Right renal pelvis (tissue), 4 donors: ENCODE results near the gene SLC2A4RG. TPM values are rescaled to one million over a fixed set of nuclear protein-coding genes. Genes with fewer than 3 reads are reported as not detected.
A peak's percentile ranks its signal among the peaks of the same experiment; 100 is the strongest.

Experiments used
- DNase-seq, 4 donors: peaks; one replicate each; pipeline ENCODE4 v3.0.0-alpha.2; 2013; ENCODE audit warnings: low read depth in 4 of 4, low spot score in 3 of 4, missing footprints in 1 of 4
- polyA plus RNA-seq, 4 donors: library from polyadenylated mRNA; unstranded; fragments of 120-200 nt; gene quantifications; one replicate each; pipeline ENCODE4 v1.2.1, GENCODE V29; 2013; ENCODE audit not compliant: insufficient read length in 4 of 4

SLC2A4RG gene
- polyA plus RNA-seq, 4 donors: 75.7 to 142 (median 80.1) TPM

DNA sequence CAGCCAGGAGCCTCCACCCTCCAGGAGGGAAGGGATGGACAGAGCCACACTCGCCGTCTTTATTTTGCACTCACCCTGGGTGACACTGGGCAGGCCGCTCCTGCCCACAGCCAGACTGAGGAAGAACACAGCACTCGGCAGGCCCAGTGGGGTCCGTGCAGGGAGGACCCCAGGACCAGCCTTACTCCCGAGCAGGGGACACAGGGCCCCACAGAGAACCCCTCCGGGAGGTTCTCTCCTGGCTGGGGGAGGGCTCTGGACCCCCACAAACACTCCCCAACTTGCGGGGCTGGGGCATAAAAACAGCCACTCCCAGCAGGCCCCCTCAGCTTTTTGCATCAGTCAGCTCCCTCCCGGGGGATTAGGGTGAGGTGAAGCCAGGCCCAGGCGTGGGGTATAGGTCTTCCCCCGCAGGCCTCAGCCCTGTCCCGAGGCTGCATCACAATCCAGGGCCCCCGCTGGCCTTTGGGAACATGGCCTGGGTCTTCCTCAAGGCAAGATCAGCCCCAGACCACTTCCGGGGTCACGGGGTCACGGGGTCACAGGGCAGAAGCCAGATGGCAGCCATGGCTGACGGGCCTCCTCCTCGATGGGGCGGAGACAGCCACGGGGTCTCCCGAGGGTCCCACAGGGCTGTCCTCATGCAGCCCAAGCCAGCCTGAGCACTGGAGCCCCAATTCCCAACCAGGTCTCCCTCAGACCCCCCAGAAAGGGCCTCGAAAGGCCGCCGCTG, 39.9 kb upstream of the SLC2A4RG start:
- no peak for DNase-seq

DNA sequence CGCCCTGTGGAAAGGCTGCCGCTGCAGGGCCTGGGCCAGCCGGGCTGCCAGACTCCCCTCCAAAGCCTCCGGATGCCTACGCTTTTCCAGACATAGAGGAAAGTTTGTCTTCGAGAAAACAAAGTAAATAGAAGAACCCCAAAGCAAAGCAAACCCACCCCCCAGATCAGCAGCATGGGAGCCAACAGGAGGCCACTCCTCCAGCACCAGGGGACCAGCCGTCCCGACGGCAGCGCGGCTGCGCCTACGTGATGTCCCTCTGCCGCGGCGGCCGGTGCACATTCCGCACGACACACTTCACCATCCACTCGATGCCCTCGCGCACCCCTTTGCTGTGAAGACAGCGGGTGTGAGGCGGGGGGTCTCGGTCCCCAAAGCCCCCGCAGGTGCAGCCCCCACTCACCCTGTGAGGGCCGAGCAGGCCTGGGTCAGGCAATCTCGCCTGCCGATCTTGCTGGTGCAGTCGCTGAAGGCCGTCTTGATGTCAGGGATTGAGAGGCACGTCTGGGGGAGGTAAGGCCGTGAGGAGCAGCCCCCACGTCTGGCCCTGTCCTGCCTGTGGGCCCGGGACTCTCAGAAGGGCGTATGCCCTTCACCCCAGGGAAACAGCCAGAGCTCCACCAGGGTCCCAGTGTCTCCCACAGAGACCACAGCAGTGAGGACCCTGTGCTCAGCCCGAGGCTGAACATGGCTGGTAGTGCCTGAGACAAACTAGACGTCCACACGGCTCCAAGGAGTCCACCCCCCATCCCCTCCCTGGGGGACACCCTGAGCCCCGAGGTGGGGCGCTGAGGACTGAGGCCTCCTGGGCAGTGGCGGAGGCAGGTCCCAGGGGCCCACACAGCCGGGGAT, 39.2 kb upstream of the SLC2A4RG start:
- no peak for DNase-seq

DNA sequence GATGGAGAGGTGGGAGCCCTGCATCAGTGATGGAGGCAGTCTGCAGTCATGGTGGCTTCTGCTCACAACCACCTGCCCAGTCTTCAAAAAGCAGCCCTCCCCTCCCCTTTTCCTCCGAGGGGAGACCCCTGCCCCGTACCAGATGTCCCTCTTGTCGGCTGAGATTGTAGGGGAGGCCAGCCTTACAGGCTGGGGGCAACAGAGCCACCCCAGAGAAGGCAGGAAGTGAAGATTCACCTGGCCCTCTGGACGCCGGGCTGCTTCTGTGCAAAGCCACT, 38.6 kb upstream of the SLC2A4RG start:
- DNase-seq: no peak

DNA sequence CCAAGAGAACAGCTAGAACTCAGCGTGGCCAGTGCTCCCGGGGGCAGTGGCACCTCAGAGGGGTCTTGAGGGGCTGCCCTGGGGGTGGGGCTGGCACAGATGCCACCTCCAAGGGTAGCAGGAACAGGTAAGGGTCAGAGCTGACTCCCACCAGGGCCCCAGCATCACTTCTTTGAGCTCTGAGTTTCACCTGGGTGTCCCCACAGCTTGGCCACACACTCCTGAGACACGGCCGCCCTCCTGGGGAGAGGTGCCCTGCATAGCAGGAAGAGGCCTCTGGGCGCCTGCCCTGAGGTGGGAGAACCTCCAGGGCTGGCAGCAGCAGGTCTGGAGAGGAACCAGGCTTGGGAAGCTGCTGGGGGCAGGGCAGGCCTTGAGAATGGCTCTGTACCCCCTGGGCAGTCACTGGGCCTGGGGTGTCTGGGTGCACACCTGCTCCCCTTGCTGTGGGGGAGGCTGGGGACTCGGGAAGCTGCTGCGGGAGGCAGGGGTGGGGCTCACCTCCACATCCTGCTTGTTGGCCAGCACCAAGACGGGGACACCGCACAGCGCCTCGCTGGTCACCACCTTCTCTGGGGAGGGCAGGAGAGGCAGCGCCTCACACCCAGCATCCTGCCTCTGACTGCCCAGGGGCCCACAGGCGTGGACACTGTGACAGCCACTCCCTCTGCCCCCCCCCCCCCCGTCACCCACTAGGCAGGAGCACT, 38.1 kb upstream of the SLC2A4RG start:
- DNase-seq: no peak

DNA sequence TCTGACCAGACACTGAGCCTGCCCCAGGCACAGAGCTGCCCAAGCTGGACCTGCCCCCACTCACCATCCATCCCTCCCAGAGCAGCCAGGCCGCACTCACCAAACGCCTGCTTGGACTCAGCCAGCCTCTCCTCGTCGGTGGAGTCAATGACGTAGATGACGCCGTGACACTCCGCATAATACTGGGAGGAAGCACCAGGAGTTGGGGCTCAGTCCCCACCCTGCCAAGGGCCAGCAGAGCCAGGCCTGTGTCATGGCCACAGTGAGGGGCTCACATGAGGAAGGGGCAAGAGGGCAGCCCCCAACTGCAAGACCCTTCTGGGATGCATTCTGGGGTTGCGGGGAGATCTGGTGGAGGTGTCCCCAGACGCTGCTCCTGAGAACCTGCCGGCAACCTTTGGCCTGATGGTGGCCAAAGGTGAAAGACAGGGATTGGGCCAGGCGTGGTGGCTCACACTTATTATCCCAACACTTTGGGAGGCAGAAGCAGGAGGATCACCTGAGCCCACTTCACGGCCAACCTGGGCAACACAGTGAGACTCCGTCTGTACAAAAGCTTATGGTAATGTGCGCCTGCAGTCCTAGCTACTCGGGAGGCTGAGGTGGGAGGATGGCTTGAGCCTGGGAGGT, 37.4 kb upstream of the SLC2A4RG start:
- no peak for DNase-seq

DNA sequence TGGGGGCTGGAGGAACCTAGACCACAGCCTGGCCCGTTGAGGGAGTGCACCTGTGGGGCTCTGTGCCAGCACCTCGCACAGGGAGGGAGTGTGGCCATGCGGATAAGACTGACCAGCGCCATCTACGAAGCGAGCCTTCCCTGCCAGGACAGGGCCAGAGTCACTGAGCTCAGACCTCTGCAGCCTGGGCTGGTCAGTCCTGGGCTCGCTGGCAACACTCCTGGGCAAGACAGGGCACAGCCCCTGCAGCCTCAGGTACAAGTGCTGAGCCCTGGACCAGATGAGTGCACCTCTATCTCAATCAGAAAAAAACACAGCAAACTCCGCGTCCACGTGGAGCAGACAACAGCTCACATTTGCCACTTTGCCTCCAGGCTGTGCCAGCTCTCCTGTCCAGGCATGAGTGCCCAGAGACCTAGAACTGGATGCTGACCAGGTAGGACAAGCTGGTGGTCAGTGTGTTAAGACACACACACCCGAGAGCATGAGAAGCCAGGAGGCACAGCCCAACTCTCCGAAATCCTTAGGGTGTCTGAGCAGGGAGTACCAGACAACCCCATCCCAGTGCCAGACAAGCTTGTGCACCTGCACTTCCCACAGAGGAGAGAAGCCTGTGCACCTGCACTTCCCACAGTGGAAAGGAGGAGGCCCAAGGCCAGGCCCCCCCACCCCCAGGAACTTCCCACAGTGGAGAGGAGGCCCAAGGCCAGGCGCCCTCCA, 36.7 kb upstream of the SLC2A4RG start:
- DNase-seq: no peak

DNA sequence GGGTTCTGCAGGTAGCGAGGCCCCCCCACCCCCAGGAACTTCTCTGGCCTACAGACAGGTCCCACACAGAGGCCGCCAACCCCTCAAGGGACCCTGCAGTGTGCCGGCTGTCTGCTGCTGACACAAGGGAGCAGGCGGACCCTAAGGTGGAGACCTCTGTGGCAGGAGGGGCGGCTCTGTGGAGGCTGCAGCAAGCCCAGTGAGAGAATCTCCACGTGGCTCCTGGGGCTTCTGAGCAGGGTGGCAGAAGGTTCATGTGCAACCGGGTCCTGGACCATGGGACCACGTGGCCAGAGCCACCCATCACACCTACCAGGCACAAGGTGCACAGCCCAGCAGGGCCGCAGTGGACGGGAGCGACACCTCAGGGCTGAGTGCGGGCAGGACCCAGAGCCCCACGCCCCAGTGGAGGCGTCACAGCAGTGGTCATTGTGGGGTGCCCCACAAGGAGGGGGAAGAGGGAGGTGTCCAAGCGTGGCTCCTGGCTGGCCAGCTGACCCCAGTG, 36.1 kb upstream of the SLC2A4RG start:
- no peak for DNase-seq

DNA sequence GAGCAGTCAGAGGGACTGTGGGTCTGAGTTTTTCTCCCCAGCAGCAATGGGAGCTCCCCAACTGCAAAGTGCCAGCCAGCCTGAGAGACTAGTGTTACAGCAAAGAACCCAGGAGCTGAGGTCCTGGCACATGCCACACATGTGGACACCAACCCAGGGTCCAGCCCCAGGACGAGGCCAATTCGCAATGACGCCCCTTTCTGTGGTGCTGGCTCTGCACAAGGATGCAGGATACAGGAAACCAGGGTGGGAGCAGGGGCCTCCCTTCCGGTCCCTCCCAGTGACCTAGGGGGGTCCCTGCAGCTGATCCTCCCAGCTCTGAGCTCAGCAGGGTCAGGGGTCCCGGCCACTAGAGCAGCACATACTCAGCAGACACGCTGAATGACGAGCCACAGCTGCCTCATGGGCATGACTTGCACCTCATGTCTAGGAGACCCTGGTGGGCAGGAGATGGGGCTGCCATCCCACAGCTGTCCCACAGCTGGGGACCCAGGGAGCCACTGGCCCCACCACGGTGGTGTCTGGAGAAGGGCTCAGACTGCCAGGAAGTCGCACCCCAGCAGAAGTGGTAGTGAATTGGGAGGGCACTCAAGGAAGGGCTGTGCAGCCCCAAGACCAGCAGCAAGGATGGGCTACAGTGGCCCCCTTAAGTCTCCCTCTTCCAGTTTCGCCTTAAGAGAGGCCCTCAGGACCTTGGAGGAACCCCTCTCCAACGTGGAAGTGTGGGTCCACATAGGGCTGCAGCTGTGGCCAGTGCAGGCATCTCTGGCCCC, 35.4 kb upstream of the SLC2A4RG start:
- DNase-seq: no peak

DNA sequence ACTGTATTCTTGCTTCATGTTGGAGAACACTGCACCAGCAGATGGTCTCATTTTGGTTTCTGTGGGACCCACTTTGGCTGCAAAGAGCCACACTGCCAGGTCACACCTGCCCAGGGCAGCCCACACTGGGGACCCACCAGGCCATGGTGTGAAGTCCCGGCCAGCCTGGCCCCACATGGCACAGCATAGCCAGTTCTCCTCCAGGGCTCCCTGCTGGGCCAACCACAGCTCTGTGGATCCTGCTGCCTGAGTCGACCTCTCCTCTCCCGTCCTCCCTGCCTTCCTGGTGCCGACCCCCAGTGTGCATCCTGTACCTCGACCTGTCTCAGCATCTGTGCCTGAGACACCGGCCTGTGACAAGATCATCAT, 34.8 kb upstream of the SLC2A4RG start:
- DNase-seq: no peak

DNA sequence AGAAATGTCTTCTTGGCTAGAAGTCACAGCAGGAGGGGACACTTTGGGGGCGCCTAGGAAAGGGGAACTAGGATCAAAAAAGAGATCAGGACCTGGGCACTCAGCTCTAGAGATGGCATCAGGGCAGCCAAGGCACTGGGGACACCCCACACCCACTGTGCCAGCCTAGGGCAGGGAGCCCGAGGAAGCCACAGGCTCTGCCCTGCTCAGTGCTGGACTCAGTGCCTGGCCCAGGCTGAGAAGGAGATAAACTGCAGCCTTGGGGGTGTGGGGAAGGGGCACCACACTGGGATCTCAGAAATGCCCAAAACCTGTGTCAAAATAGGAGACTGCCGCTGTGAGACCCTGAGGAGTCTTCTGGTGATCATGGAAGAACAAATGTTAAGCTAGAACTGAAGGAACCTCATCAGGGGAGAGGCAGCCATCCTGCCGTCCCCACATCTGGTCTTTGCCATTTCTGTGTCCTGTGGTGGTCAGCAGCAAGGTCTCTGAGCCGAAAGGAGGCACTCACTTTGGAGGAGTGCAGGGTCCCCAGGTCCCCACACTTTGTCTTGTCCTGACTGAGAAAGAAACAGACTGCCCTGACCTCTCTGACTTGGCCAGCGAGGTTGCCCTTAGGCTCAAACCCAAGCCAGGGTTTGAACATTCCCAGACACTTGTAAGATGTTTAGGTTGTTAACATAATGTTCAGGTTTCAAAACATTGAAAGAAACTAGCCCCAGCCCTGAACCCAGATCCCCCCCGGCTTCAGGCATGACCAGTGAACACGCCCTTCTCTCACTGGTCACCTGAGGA, 34.1 kb upstream of the SLC2A4RG start:
- no peak for DNase-seq

DNA sequence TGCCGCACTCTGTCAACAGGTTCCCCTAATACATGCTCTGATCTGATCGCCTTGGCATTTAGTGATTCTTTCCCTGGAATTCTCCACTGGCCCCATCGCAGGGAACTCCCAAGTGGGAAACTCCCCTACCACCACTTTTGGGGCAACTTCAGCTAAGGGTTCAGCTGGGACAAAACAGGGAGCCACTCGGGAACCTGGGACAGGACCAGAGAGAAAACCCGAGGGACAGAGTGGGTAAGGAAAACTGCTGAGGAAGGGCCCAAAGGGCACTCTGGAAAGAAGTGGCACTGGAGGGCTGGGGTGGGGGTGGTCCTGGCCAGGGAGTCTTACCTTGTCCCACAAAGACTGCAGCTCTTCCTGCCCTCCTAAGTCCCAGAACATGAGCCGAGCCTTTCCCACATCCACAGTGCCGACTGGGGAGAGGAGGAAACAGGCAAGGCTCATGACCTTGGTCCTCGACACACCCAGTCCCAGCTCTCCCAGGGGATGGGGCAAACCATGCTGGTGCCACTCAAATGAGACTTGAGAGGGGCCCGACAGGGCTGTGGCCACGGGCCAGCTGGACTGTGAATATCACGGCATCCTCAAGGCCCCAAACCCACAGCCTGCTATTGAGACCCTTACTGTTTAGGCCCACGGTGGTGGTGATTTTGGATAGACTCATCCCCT, 33.4 kb upstream of the SLC2A4RG start:
- DNase-seq: no peak

DNA sequence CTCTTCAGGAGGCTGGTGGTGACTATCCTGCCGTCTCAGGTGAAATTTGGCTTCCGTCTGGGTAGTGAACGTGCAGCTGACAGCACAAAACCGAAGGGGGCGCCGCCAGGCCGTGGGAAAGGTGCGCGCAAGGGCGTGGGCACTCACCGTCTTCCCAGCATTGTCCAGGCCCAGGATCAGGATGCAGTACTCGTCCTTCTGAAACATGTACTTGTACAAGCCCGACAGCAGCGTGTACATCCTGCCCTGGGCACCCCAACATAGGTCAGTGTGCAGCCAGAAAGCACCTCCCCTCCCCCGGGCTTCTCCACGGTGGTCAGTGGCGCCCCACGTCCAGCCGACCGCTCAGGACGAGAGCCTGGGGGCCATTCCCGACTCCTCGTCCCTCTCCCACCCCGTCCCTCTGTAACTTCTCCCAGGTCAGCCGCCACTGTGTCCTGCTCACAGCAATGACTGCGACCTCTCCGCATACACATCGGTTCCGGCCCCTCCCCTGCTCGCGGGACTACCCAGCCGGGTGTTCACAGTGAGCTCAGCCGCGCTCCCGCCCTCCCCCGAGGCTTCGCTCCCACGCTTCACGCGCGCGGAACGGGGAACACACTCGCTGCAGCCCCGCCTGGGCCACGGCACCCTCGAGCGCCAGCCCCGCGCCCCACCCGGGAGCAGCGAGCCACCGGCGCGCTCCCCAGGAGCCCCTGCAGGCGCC, 32.6 kb upstream of the SLC2A4RG start:
- no peak for DNase-seq

DNA sequence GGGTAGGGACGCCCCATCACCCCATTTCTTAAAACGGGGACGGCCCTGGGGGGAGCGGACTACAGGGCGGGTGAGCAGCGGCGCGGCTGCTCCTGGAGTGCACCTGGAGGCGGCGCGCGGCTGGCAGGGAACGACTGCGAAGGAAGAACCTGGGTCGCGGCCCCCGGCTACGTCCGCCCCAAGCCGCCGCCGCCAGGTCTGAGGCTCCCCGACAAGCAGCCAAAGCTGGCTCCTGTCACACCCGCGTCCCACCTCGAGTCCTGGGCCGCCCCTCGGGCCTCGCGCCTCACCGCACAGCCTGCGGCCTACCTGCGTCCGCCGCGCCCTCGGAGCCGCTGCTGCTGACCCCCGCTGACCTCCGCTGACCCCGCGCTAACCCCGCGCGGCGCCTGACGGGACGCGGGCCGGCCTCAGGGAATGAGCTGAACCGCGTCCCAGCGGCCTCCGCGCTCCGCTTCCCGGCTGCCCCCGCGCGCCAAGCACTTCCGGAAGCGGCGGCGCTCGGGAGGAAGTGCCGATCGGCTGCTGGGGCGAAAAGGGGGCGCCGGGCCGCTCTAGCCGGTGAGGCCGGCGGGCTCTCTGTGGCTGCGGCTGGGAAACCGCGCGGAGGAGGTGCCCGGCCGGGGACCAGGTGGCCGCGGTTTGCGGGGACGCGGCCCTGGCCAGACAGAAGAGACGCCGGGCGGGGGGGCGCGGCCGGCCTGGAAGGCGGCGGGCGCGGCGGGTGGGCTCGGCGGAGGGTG, 31.8 kb upstream of the SLC2A4RG start, which contains the start of the genes ARFRP1 and ZGPAT:
ARFRP1 (minus strand) TSS at position 419 of the 743 bp plus-strand sequence. CDS start 885 bp downstream, outside the sequence.
ZGPAT (plus strand) TSS at position 482 of the 743 bp plus-strand sequence. CDS start 542 bp downstream, outside the sequence.
- DNase-seq: peak in 3 of 4 donors; percentile 63 to 69 (median 68)

DNA sequence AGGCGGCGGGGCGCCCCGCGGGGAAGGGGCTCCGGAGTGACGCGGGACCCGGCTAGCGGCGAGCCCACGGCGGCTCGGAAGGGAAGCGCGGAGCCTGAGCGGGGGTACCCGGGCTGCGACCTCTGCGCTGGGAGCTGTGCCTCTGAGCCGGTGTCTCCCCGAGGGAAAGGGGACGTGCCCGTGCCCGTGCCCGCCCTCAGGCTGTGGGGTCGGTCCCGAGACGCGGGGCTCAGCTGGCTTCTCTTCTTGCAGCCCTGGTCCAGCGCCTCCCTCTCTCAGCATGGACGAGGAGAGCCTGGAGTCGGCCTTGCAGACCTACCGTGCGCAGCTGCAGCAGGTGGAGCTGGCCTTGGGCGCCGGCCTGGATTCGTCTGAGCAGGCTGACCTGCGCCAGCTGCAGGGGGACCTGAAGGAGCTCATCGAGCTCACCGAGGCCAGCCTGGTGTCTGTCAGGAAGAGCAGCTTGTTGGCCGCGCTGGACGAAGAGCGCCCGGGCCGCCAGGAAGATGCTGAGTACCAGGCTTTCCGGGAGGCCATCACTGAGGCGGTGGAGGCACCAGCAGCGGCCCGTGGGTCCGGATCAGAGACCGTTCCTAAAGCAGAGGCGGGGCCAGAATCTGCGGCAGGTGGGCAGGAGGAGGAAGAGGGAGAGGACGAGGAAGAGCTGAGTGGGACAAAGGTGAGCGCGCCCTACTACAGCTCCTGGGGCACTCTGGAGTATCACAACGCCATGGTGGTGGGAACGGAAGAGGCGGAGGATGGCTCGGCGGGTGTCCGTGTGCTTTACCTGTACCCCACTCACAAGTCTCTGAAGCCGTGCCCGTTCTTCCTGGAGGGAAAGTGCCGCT, 31.1 kb upstream of the SLC2A4RG start:
- DNase-seq: no peak

DNA sequence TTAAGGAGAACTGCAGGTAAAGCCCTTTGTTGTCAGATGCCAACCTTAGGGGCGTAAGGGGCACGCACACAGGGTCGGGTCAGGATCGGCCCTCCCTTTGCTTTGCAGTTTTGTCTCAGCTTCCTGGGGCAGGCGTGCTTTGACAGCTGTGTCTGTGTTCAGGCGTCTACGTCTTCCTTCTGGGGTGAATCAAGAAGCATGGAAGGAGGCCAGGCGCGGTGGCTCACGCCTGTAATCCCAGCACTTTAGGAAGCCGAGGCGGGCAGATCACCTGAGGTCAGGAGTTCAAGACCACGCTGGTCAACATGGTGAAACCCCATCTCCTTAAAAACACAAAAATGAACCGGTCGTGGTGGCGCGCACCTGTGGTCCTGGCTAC, 30.4 kb upstream of the SLC2A4RG start:
- no peak for DNase-seq
